Sigmoid colon (tissue), 4 donors: Measurements from ENCODE around the gene DGKA.
A peak's percentile ranks its signal among the peaks of the same experiment; 100 is the strongest.

Source experiments
- CTCF ChIP-seq, 4 experiments: fragments of 450-650 bp in 3 of 4; fragments of 200-600 bp in 1 of 4; IDR thresholded peaks; one replicate each; pipeline ENCODE4 v1.5.1; 2016 to 2019; ENCODE audit warnings: antibody characterized with exemption in 4 of 4, mild to moderate bottlenecking in 3 of 4, moderate library complexity in 2 of 4
- POLR2A ChIP-seq, 2 donors: fragments of 450-650 bp; IDR thresholded peaks; one replicate each; pipeline ENCODE4 v1.6.1; 2016; ENCODE audit warnings: antibody characterized with exemption in 2 of 2, mild to moderate bottlenecking in 2 of 2, moderate library complexity in 2 of 2
- POLR2AphosphoS5 ChIP-seq, 4 donors: sonication (generic); formaldehyde crosslinking; IDR thresholded peaks; one replicate each; pipeline ENCODE4 v1.6.1; 2017; ENCODE audit warnings: antibody characterized with exemption in 4 of 4

- TF ChIP-seq CTCF (IDR thresholded peaks at IDR 0.05) (no peak), POLR2AphosphoS5 (IDR thresholded peaks at IDR 0.05) (peak in 3 of 4 donors; percentile 13 to 71 (median 55)), POLR2A (IDR thresholded peaks at IDR 0.05) (peak; percentile 16 to 19)
Observed at GRCh38 chr12:55931780-55932550, 1.0 kb downstream of the DGKA start.
